DND-41 (cell line): ENCODE data around the gene SLC44A2.

Experiments used
- ATAC-seq: fragments of 200-7000 bp; cut with Tn5 transposase; 3 replicates; pipeline ENCODE4 v1.9.1; 2021; ENCODE audit warnings: low read depth; ENCODE audit not compliant: insufficient read depth
- DNase-seq: peaks from one replicate; pipeline ENCODE4 v3.0.0-alpha.2; 2020
- H2AFZ ChIP-seq: 2 replicates; pipeline ENCODE4 v1.6.0; 2012; ENCODE audit warnings: low read depth, low read length
- H3K27ac ChIP-seq: 2 replicates; pipeline ENCODE4 v1.5.1; 2012; ENCODE audit warnings: low read length, inconsistent platforms
- H3K27me3 ChIP-seq: fragments of 200-600 bp; sonication (generic); 2 replicates; pipeline ENCODE4 v1.6.0; 2012; ENCODE audit warnings: low read length, mild to moderate bottlenecking, inconsistent platforms; ENCODE audit not compliant: insufficient read depth, poor library complexity
- H3K36me3 ChIP-seq: 2 replicates; pipeline ENCODE4 v1.5.1; 2012; ENCODE audit warnings: low read length, inconsistent platforms; ENCODE audit not compliant: insufficient read depth
- H3K4me1 ChIP-seq: 2 replicates; pipeline ENCODE4 v1.5.1; 2012; ENCODE audit warnings: mild to moderate bottlenecking, low read length; ENCODE audit not compliant: insufficient read depth
- H3K4me2 ChIP-seq: 2 replicates; pipeline ENCODE4 v1.6.0; 2012; ENCODE audit warnings: mild to moderate bottlenecking, moderate library complexity, low read length, inconsistent platforms; ENCODE audit not compliant: insufficient read depth
- H3K4me3 ChIP-seq, 2 experiments: fragments of 200-600 bp in 1 of 2; shearing (Covaris generic) in 1 of 2; 2 replicates each; pipeline ENCODE4 v1.5.1; 2012 to 2016; ENCODE audit warnings: inconsistent platforms in 2 of 2, low read length in 2 of 2, mild to moderate bottlenecking in 2 of 2, low read depth in 1 of 2, moderate library complexity in 1 of 2
- H3K79me2 ChIP-seq: 2 replicates; pipeline ENCODE4 v1.6.0; 2012; ENCODE audit warnings: low read length, inconsistent platforms; ENCODE audit not compliant: insufficient read depth
- H3K9ac ChIP-seq: 2 replicates; pipeline ENCODE4 v1.6.0; 2012; ENCODE audit warnings: low read depth, mild to moderate bottlenecking, inconsistent platforms, low read length, moderate library complexity
- H3K9me3 ChIP-seq: 2 replicates; pipeline ENCODE4 v1.5.1; 2012; ENCODE audit warnings: low read length, moderate library complexity, mild to moderate bottlenecking, inconsistent platforms; ENCODE audit not compliant: insufficient read depth, severe bottlenecking
- H4K20me1 ChIP-seq: 2 replicates; pipeline ENCODE4 v1.6.0; 2012; ENCODE audit warnings: low read length; ENCODE audit not compliant: insufficient read depth
- EZH2 ChIP-seq: IDR thresholded peaks from 3 replicates; pipeline ENCODE4 v1.6.1; 2012; ENCODE audit warnings: borderline replicate concordance, low read depth, mild to moderate bottlenecking, moderate library complexity, low read length, inconsistent platforms; ENCODE audit not compliant: severe bottlenecking
- TF ChIP-seq, protein P1 (sequence below): IDR thresholded peaks from 2 replicates; pipeline ENCODE4 v1.5.1; 2012; ENCODE audit warnings: borderline replicate concordance, low read length, moderate library complexity, mild to moderate bottlenecking; ENCODE audit not compliant: poor library complexity, severe bottlenecking; ENCODE audit errors: extremely low read depth

Gene SLC44A2

DNA sequence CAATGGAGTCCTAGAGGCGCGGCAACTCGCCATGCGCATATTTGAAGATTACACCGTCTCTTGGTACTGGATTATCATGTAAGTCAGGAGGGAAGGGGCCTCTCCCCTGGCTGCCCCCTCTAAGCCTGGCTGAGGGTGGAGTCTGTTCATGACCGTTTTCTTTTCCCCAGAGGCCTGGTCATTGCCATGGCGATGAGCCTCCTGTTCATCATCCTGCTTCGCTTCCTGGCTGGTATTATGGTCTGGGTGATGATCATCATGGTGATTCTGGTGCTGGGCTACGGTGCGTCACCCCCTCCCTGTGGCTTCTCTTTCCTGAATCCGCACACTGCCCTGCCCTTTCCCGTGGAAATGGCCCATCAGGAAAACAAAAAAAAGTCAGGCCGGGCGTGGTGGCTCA, 6.5 kb downstream of the SLC44A2 start:
- no peaks in the 10 kb centered on the region for H3K4me1 ChIP-seq
- no peak overlapping the region for H3K4me2 ChIP-seq
- no peaks in the 10 kb centered on the region for H3K27me3 ChIP-seq
- H3K36me3 ChIP-seq: peaks cover 66% of the 10 kb centered on the region
- DNase-seq: no peak
- H3K4me3 ChIP-seq: no peak overlapping the region
- no peak for ATAC-seq
- H3K27ac ChIP-seq: no peak overlapping the region
- no peaks in the 10 kb centered on the region for H3K9me3 ChIP-seq
- no peak overlapping the region for H2AFZ ChIP-seq
- TF ChIP-seq, protein P1, sequence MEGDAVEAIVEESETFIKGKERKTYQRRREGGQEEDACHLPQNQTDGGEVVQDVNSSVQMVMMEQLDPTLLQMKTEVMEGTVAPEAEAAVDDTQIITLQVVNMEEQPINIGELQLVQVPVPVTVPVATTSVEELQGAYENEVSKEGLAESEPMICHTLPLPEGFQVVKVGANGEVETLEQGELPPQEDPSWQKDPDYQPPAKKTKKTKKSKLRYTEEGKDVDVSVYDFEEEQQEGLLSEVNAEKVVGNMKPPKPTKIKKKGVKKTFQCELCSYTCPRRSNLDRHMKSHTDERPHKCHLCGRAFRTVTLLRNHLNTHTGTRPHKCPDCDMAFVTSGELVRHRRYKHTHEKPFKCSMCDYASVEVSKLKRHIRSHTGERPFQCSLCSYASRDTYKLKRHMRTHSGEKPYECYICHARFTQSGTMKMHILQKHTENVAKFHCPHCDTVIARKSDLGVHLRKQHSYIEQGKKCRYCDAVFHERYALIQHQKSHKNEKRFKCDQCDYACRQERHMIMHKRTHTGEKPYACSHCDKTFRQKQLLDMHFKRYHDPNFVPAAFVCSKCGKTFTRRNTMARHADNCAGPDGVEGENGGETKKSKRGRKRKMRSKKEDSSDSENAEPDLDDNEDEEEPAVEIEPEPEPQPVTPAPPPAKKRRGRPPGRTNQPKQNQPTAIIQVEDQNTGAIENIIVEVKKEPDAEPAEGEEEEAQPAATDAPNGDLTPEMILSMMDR: no peak
- no peak for TF ChIP-seq EZH2
- H3K79me2 ChIP-seq: no peaks in the 10 kb centered on the region
- peaks cover 5% of the 10 kb centered on the region; the same call in 1 of the 2 replicates for H4K20me1 ChIP-seq
- no peak overlapping the region for H3K9ac ChIP-seq

DNA sequence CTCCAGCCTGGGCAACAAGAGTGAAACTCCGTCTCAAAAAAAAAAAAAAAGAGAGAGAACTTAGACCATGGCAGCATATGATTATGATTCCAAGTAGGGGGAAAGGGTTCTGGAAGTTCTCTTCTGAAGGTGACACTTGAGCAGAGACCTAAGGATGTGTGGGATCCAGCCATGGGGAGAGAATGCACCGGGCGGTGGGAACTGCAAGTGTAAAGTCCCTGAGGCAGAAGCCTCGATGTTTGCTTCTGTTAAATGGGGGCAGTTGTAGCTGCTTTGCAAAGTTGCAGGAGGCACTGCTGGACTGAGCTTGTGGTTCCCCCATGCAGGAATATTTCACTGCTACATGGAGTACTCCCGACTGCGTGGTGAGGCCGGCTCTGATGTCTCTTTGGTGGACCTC, 9.1 kb downstream of the SLC44A2 start:
- ATAC-seq: no peak
- H3K4me3 ChIP-seq: no peak overlapping the region
- H3K27me3 ChIP-seq: no peaks in the 10 kb centered on the region
- H3K79me2 ChIP-seq: no peaks in the 10 kb centered on the region
- DNase-seq: no peak
- no peaks in the 10 kb centered on the region for H3K4me1 ChIP-seq
- peaks cover 5% of the 10 kb centered on the region; the same call in 1 of the 2 replicates for H4K20me1 ChIP-seq
- no peaks in the 10 kb centered on the region for H3K9me3 ChIP-seq
- no peak overlapping the region for H3K4me2 ChIP-seq
- H3K36me3 ChIP-seq: peaks cover 69% of the 10 kb centered on the region
- H3K9ac ChIP-seq: no peak overlapping the region
- no peak overlapping the region for H2AFZ ChIP-seq
- TF ChIP-seq, protein P1: no peak
- TF ChIP-seq EZH2: no peak
- H3K27ac ChIP-seq: no peak overlapping the region

DNA sequence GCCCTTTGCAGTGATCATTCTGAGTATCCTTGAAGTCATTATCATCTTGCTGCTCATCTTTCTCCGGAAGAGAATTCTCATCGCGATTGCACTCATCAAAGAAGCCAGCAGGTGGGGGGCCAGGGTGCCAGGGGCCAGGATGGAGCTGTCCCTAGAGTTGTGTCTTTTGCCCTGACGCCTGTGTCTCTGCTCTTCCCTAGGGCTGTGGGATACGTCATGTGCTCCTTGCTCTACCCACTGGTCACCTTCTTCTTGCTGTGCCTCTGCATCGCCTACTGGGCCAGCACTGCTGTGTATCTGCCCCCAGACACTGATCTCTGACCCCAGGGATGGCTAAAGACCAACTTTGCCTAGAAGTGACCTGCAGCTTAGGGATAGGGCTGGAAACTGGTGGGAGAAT, 9.6 kb downstream of the SLC44A2 start:
- Histone ChIP-seq H3K4me2 (no peak overlapping the region), H3K27me3 (no peaks in the 10 kb centered on the region), H3K4me3 (no peak overlapping the region), H3K27ac (no peak overlapping the region), H3K9ac (no peak overlapping the region), H4K20me1 (peaks cover 5% of the 10 kb centered on the region; the same call in 1 of the 2 replicates), H3K4me1 (no peaks in the 10 kb centered on the region), H3K9me3 (no peaks in the 10 kb centered on the region), H3K79me2 (no peaks in the 10 kb centered on the region), H3K36me3 (peaks cover 69% of the 10 kb centered on the region), H2AFZ (no peak overlapping the region)
- TF ChIP-seq EZH2: no peak
- TF ChIP-seq, protein P1: no peak
- ATAC-seq: no peak; the same call in 2 of the 3 replicates
- no peak for DNase-seq
